CD4-positive, alpha-beta T cell treated with Interleukin-4 for 1 hour (primary cell): ENCODE data around the gene ARF3.

ENCODE experiments used
- DNase-seq, 2 donors: peaks; one replicate each; pipeline ENCODE4 v3.0.0-alpha.2; 2020 to 2022

Gene ARF3

GRCh38 chr12:48981757-48982157 is 24.5 kb upstream of the ARF3 start:
- no peak for DNase-seq

GRCh38 chr12:48980953-48981756 is 23.9 kb upstream of the ARF3 start:
- DNase-seq, result peak; percentile 50 to 57

GRCh38 chr12:48980389-48980952 is 23.2 kb upstream of the ARF3 start:
- peak; percentile 29 to 49 for DNase-seq

GRCh38 chr12:48979602-48980388 is 22.5 kb upstream of the ARF3 start:
- DNase-seq, result peak; percentile 42 to 51

- no peak for DNase-seq
Measured at GRCh38 chr12:48978741-48979601, 21.7 kb upstream of the ARF3 start.

GRCh38 chr12:48978291-48978740 is 21.0 kb upstream of the ARF3 start, which contains the start of gene WNT1:
Gene WNT1, plus strand, starts transcription at chr12:48978322. Its CDS starts 329 bp downstream, at chr12:48978651.
- DNase-seq, result no peak

DNA sequence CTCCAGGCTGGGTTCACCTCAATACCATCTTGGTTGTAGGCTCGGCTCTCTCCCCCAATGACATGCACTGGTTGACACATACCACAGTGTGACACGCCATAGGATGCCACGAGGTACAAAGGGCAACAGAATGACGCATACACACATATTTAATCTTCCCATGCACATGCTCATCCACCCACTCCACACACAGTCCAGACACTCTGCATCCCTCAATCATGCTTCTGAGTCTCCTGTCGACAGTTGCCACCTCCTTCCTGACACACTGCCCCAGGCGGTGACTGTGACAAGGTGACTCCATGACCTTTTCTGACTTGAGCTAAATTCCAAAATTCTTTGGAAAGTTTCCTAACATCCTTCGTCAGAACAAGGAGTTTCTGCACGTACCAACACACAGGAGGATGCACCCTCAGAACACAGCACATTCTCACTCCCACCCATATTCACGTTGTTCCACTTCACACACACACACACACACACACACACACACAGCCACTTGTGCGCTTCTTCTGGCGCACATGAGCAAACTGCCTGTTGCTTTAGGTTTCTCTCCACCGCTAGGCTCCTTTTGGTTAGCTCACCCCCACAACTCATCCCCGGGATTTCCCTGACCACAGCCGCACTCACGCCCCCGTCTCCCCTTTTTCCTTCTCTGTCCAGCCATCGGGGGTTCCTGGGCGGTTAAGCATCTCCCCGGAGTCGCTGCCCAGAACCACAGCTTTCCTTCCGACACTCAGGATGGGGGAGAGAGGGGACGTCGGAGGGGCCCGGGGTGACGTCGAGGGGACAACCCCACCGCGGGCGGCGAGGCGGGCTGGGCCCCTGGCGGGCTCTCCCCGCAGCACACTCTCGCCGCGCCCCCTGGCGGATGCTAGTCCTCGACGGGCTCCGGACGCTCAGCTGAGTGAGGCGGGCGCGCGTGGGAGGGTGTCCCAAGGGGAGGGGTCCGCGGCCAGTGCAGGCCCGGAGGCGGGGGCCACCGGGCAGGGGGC is 20.3 kb upstream of the ARF3 start:
- peak; percentile 75 to 84 for DNase-seq

GRCh38 chr12:48973941-48974673 is 16.8 kb upstream of the ARF3 start:
- peak; percentile 38 to 39 for DNase-seq

GRCh38 chr12:48973531-48973930 is 16.2 kb upstream of the ARF3 start:
- no peak for DNase-seq

DNA sequence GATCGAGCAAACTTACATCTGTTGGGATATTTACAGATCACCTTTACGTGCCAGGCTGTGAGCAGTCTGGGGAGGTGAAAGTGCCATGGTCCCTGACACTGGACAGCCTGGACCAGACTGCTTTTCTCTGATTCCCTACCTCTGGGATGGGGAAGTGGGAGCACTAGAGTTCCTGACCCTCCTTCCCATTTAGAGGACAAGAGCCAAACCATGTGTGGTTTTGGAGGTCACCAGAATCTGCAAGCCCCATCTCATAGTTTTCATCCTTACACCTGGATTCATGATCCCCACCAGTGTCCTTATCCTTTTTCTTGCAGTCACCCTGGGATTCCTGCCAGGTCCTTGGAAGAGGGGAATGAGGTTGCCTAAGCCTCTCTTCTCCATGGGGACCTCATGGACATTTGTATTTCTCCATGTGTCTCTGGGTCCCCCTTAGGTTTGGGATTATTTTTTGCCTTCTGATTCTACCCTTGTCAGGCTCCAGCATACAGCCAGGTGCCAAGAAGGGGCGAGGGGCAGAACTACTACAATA is 15.7 kb upstream of the ARF3 start:
- DNase-seq, result no peak

DNA sequence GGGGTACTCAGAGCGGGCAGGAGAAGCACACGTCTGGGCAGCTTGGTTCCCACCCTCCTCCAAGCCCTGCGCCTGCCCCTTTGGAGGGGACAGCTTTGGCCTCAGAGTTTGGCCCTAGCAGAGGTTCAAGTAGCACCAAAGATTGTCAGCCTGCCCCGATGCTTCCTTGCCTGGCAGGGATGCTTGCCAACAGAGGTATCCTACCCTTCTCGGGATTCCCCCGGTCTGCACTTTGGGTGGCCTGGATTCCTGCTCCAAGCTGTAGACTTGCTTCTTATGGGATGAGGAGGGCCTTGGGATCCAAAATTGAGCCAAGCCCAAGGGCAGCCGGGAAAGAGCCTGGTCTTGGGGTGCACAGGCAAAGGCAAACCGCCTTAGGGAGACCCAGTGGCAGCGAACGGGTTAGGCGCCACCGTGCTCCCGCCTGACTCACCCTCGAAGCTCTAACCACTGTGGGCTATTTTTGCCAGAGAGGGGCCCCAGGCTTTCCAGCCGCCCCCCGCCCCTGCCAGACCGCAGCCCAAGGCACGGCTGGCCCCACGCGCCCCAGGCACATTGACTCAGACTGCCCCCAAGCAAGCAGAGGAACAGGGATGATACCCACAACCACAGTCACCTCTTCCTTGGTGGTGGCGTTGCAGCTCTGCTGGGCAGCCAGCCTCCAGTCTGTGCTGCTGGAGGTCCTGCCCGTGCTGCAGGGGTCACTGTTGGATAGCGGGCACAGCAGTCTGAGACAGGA is 15.1 kb upstream of the ARF3 start:
- no peak for DNase-seq

DNA sequence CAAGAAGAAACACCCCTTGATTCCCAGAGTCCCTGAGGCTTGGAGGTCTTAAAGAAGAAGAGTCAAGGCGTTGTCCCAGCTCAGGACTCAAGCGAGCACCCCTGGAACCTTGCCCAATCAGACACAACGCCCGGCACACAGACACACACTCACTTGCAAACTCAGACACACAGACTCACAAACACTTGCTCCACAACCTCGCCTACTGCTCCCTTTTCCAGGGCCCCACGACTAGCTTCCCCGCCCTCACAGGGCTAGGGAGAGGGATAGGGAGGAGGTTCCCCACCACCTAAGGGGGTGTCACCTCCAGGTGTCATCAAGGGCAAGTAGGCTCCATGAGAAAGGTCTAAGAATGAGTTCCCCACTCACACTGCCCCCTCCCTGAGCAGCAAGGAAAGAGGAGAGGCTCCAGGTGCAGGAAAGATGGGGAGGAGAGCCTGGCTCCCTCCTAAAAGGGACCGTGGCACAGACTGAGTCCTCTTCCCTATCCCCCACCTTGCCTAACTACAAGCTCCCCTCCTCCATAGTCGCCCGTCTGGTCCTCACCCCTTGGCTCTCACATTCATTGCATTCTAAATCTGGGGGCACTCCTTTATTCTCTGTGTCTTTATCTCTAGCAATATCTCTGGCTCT is 13.5 kb upstream of the ARF3 start:
- no peak for DNase-seq

GRCh38 chr12:48969833-48970701 is 12.8 kb upstream of the ARF3 start:
- DNase-seq, result peak in 1 of 2 donors; percentile 43

GRCh38 chr12:48969160-48969771 is 12.0 kb upstream of the ARF3 start:
- no peak for DNase-seq

DNA sequence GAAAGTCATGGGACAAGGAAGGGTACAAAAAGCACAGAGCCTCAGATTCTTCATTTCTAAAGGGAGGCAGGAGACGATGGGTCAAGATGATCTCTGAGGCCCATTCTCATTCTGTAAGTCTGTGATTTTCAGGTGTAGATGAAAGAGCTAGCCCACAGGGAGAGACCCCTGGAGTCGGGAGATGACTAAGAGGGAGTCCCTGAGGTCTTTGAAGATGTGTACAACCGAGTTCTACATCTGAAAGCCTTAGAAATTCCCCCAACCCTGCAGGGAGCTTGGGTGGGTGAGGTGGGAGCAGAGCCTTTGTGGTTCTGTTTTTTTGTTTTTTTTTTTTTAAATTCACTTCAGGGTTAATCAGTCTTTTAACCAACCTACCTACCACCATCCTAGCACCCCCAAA is 11.2 kb upstream of the ARF3 start:
- no peak for DNase-seq

DNA sequence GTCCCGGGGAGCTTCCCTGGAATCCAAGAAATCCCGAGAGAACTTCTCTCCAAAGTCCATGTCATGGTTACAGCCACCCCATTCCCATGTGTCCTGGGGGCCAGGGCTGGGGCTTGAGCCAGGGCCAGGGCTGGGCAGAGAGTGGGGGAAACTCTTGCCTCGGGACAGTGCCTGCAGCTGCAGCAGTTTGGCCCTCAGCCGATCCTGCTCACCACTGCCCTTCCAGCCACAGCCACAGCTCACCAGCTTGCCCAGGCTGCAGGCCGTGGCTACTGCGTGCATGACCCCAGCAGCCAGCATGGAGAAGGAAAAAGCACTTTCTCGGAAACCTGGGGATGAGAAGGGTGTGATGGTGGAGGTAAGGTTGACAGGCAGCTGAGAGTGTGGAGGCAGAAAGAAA is 10.7 kb upstream of the ARF3 start:
- no peak for DNase-seq

DNA sequence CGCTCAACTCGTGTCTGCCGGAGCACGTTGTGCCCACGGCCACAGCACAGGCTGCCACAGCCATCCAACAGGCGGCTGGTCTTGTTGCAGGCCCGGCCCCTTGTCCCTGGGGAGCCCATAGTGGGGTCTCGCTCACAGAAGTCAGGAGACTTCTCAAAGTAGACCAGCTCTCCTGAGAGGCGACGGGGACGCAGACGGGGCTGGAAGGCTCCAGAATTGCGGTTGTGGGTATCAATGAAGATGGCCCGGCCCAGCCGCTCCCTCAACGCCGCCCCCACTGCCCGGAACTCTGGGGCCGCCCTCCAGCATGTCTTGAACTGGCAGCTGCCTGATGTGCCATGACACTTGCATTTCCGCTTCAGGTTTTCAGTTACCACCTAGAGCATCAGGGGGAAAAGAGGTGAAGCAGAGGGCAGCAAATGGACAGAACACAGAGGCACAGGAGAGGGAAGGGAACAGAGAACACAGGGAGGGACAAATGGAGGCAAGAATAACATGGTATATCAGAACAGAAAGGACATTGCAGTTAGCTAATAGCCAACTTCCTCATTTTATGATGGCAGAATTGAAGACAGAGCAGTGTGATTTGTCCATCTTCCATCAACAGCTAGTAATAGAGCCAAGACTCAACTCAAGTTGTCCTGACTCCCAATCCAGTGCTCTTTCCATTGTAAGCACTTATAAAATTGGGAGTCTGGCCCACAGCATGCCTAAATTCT is 9.0 kb upstream of the ARF3 start:
- DNase-seq, result no peak
